Heart left ventricle (tissue), 13 donors: Measurements from ENCODE around the gene RIMS4.
"Not testable (repeated sequence)": the region's sequence is repeated elsewhere in the genome, so short reads cannot be mapped to it uniquely, and the experiment has no call there.

ENCODE experiments used
- CTCF ChIP-seq, 12 donors: fragments of 200-600 bp; sonication (generic) in 4 of 12; IDR thresholded peaks; one replicate each; pipeline versions ENCODE4 v1.5.0 to v1.8.0; 2018 to 2022; ENCODE audit warnings: antibody characterized with exemption in 12 of 12, mild to moderate bottlenecking in 5 of 12
- POLR2A ChIP-seq, 2 donors: fragments of 450-650 bp; IDR thresholded peaks; one replicate each; pipeline ENCODE4 v1.6.1; 2017; ENCODE audit warnings: antibody characterized with exemption in 2 of 2, mild to moderate bottlenecking in 2 of 2, moderate library complexity in 2 of 2
- donor health status: ischemic (EF 13 %, LVEDD 7.1; RV severe dilation, severe dysfunction).
- donor health status: DM: no; HTN: yes; CAD: no.
- donor health status: DM: no; HTN: no; CAD: no.
- donor health status: ischemic (EF 25% LVEDD 6.9; RV normal size, moderate dysfunction).
- donor health status: ischemic (EF 25% LVEDD 5.7; RV mildly dilated, moderate dysfunction).
- donor health status: ischemic (EF 35%, LVEDD 5.7; RV mildly dilated, moderate dysfunction).
- donor health status: nonischemic (EF 11% LVEDD 7.7; RV severe dilation, severe dysfunction).
- donor health status: DM: yes; HTN: yes; CAD: no.
- donor health status: PGD.
- donor health status: ischemic (EF 29% LVEDD 5.4; RV normal size, mild dysfunction).
- donor health status: nonischemic (EF 23%, LVEDD 6.1; RV moderate dilation, normal function).

- TF ChIP-seq POLR2A, CTCF (IDR thresholded peaks at IDR 0.05): not testable (repeated sequence)
Measured at GRCh38 chr20:44763798-44764197, 46.5 kb downstream of the RIMS4 start.
